Left ventricle myocardium inferior (tissue), 1 donor: ENCODE results near the gene ITPKB. TPM values are rescaled to one million over a fixed set of nuclear protein-coding genes. Genes with fewer than 3 reads are reported as not detected.

Source experiments
- DNase-seq: peaks from one replicate; pipeline ENCODE4 v3.0.0-alpha.2; 2020
- H3K27ac ChIP-seq: fragments of 200-600 bp; replicated peaks from 2 replicates; pipeline ENCODE4 v1.8.0; 2021
- H3K27me3 ChIP-seq: fragments of 200-600 bp; 2 replicates; pipeline ENCODE4 v1.8.0; 2021; ENCODE audit warnings: low read depth
- H3K36me3 ChIP-seq: fragments of 200-600 bp; 2 replicates; pipeline ENCODE4 v1.8.0; 2021
- H3K4me1 ChIP-seq: fragments of 200-600 bp; 2 replicates; pipeline ENCODE4 v1.8.0; 2021
- H3K4me3 ChIP-seq: fragments of 200-600 bp; 2 replicates; pipeline ENCODE4 v1.8.0; 2021; ENCODE audit warnings: mild to moderate bottlenecking, moderate library complexity
- H3K9me3 ChIP-seq: fragments of 200-600 bp; replicated peaks from 2 replicates; pipeline ENCODE4 v1.8.0; 2021
- intact Hi-C: fragments of 100-400 bp; cut with micrococcal nuclease; formaldehyde crosslinking; loops from one replicate; pipeline ENCODE4 v1.11.0; 2022
- long read RNA-seq: library from polyadenylated mRNA; unstranded; transcript quantifications from one replicate; pipeline ENCODE4 v2.0.0, GENCODE V29; 2021
- total RNA-seq: library from RNA; stranded (reverse); fragmentation: NEBNext Ultra II Directional; extraction: Animal tissue kit (Norgen Biotek cat#: 25700); gene quantifications from one replicate; pipeline ENCODE4 v1.2.1, GENCODE V29; 2021
- TF ChIP-seq, protein P1 (sequence below): fragments of 200-600 bp; IDR thresholded peaks from 2 replicates; pipeline ENCODE4 v1.8.0; 2021; ENCODE audit warnings: antibody characterized with exemption, mild to moderate bottlenecking, borderline replicate concordance
- donor health status: DM: no; HTN: yes; CAD: no; lungs with severe emphysema.

The ITPKB gene
- 15.7 TPM for total RNA-seq
- long read RNA-seq, full-length matches to known transcripts, result 11 of 26 reads
- long read RNA-seq, partial matches to known transcripts, result 10 of 26 reads
- long read RNA-seq, other reads (novel, unspliced or antisense), result 5 of 26 reads

DNA sequence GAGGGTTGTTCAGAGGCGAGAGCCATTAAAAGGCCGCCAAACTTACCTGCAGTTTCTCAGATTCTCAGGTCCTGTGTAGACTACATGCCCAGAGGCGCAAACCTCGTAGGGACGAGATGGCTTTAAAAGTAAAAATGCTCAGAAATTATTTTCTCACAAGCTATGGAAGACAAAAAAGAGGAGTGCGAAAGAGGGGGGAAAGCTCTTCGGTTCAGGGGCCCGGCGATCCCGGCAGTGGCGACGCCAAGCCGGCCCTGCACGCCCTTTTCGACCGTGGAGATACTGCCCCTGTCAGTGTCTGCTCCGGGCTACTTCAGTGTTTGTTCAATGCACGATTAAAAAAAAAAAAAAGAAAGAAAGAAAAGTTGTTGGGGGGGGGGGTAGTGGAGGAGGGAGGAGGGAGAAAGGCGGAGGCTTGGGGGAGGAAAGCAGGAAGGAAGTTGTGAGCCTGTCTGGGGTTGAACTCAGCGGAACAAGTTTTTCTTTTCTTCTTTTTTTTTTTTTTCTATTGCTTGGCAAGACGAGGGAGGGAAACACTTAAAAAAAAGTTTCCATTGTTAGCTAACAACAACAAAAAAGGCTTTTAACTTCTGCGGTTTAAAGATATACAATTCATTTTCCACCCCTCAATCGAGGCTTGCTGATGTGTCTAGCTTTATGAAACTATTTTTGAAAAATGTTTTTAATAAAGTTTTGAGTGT, at the start of gene ITPKB:
Gene ITPKB (minus strand): TSS at position 288 of the 701 bp plus-strand sequence. CDS start 1,824 bp downstream, outside the sequence.
- no peaks in the 10 kb centered on the region for H3K27me3 ChIP-seq
- peak within 1 kb of the TSS; percentile 91 for H3K27ac ChIP-seq
- H3K4me3 ChIP-seq, result peak within 1 kb of the TSS; percentile 89
- DNase-seq, result peak; percentile 42
- H3K9me3 ChIP-seq, result peaks cover 20% of the 10 kb centered on the region
- H3K4me1 ChIP-seq, result peaks cover 56% of the 10 kb centered on the region
- intact Hi-C loops, result loop anchor here (10.0 kb wide), 1 partner anchor 84 kb away; no protein-coding TSS in a partner anchor
- TF ChIP-seq, protein P1, sequence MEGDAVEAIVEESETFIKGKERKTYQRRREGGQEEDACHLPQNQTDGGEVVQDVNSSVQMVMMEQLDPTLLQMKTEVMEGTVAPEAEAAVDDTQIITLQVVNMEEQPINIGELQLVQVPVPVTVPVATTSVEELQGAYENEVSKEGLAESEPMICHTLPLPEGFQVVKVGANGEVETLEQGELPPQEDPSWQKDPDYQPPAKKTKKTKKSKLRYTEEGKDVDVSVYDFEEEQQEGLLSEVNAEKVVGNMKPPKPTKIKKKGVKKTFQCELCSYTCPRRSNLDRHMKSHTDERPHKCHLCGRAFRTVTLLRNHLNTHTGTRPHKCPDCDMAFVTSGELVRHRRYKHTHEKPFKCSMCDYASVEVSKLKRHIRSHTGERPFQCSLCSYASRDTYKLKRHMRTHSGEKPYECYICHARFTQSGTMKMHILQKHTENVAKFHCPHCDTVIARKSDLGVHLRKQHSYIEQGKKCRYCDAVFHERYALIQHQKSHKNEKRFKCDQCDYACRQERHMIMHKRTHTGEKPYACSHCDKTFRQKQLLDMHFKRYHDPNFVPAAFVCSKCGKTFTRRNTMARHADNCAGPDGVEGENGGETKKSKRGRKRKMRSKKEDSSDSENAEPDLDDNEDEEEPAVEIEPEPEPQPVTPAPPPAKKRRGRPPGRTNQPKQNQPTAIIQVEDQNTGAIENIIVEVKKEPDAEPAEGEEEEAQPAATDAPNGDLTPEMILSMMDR, result no peak
- H3K36me3 ChIP-seq, result peaks cover 14% of the 10 kb centered on the region

DNA sequence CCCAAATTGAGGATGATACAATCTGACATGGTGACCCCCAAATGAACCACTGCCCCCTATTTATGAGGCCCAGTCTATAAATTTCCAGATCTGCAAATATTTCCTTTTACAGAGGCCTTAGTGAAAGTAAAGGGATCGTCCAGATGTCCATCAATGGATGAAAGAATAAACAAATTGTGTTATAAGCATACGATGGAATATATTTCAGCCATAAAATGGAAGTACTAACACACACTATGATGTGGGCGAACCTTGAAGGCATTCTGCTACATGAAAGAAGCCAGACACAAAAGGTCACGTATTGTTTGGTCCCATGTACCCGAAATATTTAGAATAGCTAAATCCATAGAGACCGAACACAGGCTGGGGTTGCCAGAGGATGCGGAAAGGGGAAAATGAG, 48.6 kb upstream of the ITPKB start:
- Histone ChIP-seq H3K27me3 (no peaks in the 10 kb centered on the region), H3K36me3 (no peaks in the 10 kb centered on the region), H3K9me3 (no peaks in the 10 kb centered on the region), H3K27ac (no peak overlapping the region), H3K4me3 (no peak overlapping the region), H3K4me1 (peaks cover 18% of the 10 kb centered on the region)
- no peak for DNase-seq
- TF ChIP-seq, protein P1, result no peak
- intact Hi-C loops, result no loop called here

DNA sequence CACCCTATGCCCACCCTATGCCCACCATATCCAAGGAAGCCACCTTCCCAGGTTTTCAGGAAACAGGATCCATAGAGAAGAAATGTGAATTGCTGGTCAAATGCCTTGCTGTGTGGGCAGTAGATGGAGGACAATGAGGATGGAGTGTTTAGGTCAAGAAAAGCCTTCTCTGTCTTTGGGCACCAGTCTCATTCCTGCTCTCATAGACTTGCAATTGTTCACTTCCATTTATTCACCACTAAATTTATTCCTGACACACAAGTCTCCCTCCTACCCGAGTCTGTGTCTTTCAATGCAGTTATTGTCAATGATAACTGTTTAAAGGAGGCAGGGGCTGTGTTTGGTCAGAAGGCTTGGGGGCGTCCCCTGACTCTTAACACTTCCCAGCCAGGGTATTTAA, 48.0 kb upstream of the ITPKB start:
- no peak overlapping the region for H3K27ac ChIP-seq
- H3K9me3 ChIP-seq, result no peaks in the 10 kb centered on the region
- H3K27me3 ChIP-seq, result no peaks in the 10 kb centered on the region
- no peak overlapping the region for H3K4me3 ChIP-seq
- intact Hi-C loops, result no loop called here
- H3K36me3 ChIP-seq, result no peaks in the 10 kb centered on the region
- TF ChIP-seq, protein P1, result no peak
- no peak for DNase-seq
- H3K4me1 ChIP-seq, result peaks cover 18% of the 10 kb centered on the region

DNA sequence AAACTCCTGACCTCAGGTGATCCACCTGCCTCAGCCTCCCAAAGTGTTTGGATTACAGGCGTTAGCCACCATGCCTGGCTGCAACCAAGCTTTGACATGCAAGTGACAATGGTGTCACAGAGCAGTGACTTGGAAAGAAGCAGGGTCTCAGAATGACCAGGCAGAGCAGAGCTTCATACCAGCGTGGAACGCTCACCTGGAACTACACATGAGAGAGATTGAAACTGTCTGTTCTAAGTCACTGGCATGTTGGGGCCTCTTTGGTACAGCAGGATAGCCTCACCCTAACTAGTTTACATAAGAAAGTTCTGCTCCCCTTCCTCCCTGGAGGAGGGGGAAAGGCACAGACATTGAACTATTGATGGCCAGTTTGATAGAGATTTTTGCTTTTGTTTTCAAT, 47.5 kb upstream of the ITPKB start:
- Histone ChIP-seq H3K4me1 (peaks cover 18% of the 10 kb centered on the region), H3K27me3 (no peaks in the 10 kb centered on the region), H3K36me3 (no peaks in the 10 kb centered on the region), H3K9me3 (no peaks in the 10 kb centered on the region), H3K4me3 (no peak overlapping the region), H3K27ac (no peak overlapping the region)
- intact Hi-C loops, result no loop called here
- TF ChIP-seq, protein P1, result no peak
- no peak for DNase-seq

DNA sequence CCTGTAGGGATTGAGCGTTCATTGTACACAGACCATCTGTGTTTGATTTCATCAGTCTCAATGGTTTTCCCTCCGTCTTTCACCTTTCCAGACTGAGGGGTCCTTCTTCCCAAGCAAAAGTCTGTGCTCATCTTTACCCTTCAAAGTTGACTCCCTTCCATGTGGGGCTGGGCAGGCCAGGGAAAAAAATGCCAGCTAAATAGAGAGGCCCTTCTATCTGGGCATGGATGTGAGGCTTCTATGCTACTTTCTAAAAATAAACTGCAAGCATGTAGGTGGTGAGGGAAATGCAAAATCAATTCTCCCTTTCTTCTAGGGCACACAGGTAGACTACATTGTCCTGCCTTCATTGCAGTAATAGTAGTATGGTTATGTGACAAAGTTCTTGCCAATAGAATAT, 46.7 kb upstream of the ITPKB start:
- TF ChIP-seq, protein P1, result no peak
- no peaks in the 10 kb centered on the region for H3K9me3 ChIP-seq
- H3K4me1 ChIP-seq, result peaks cover 18% of the 10 kb centered on the region

More for the DNA sequence above, 46.7 kb upstream of the ITPKB start:
- intact Hi-C loops, result no loop called here
- DNase-seq, result no peak
- no peaks in the 10 kb centered on the region for H3K36me3 ChIP-seq
- no peaks in the 10 kb centered on the region for H3K27me3 ChIP-seq
- no peak overlapping the region for H3K4me3 ChIP-seq
- peak overlapping the region; percentile 5 for H3K27ac ChIP-seq
